Measurements from ENCODE around the gene PLCD3. TPM values are rescaled to one million over a fixed set of nuclear protein-coding genes. Genes with fewer than 3 reads are reported as not detected.

The PLCD3 gene
- total RNA-seq, 1 donor from 2014 or later: 34.2 TPM

GRCh38 chr17:45104029-45104428 is 28.3 kb downstream of the PLCD3 start:
- Mint-ChIP-seq H3K27ac (ENCODE audit: unreplicated experiment) (no peak overlapping the region), H3K9me3 (no peaks in the 10 kb centered on the region), H3K4me3 (no peak overlapping the region), H3K27me3 (ENCODE audit: low read depth) (no peaks in the 10 kb centered on the region), H3K36me3 (ENCODE audit: low read depth) (peaks cover 12% of the 10 kb centered on the region), H3K4me1 (no peaks in the 10 kb centered on the region)
- TF ChIP-seq CTCF (conservative IDR thresholded peaks at IDR 0.05): no peak
- DNase-seq (ENCODE audit: low read depth, low spot score): no peak

GRCh38 chr17:45103269-45103795 is 29.0 kb downstream of the PLCD3 start:
- no peak for DNase-seq (ENCODE audit: low read depth, low spot score)
- no peak for TF ChIP-seq CTCF (conservative IDR thresholded peaks at IDR 0.05)
- Mint-ChIP-seq H3K4me3 (no peak overlapping the region), H3K36me3 (ENCODE audit: low read depth) (peaks cover 11% of the 10 kb centered on the region), H3K9me3 (no peaks in the 10 kb centered on the region), H3K4me1 (no peaks in the 10 kb centered on the region), H3K27ac (ENCODE audit: unreplicated experiment) (no peak overlapping the region), H3K27me3 (ENCODE audit: low read depth) (no peaks in the 10 kb centered on the region)

GRCh38 chr17:45102856-45103255 is 29.5 kb downstream of the PLCD3 start:
- Mint-ChIP-seq H3K27ac (ENCODE audit: unreplicated experiment) (no peak overlapping the region), H3K36me3 (ENCODE audit: low read depth) (peaks cover 11% of the 10 kb centered on the region)

GRCh38 chr17:45101883-45102811 is 30.2 kb downstream of the PLCD3 start:
- TF ChIP-seq CTCF (conservative IDR thresholded peaks at IDR 0.05): no peak
- no peak for DNase-seq (ENCODE audit: low read depth, low spot score)
- Mint-ChIP-seq H3K9me3 (no peaks in the 10 kb centered on the region), H3K4me1 (no peaks in the 10 kb centered on the region), H3K27ac (ENCODE audit: unreplicated experiment) (peak overlapping the region; percentile 67), H3K36me3 (ENCODE audit: low read depth) (peaks cover 12% of the 10 kb centered on the region), H3K4me3 (no peak overlapping the region), H3K27me3 (ENCODE audit: low read depth) (no peaks in the 10 kb centered on the region)

More at GRCh38 chr17:45102856-45103255, 29.5 kb downstream of the PLCD3 start:
- DNase-seq (ENCODE audit: low read depth, low spot score): no peak
- no peaks in the 10 kb centered on the region for H3K4me1 Mint-ChIP-seq
- no peaks in the 10 kb centered on the region for H3K9me3 Mint-ChIP-seq
- H3K27me3 Mint-ChIP-seq (ENCODE audit: low read depth): no peaks in the 10 kb centered on the region
- no peak overlapping the region for H3K4me3 Mint-ChIP-seq
- no peak for TF ChIP-seq CTCF (conservative IDR thresholded peaks at IDR 0.05)

GRCh38 chr17:45101546-45101882 is 30.8 kb downstream of the PLCD3 start:
- no peak for DNase-seq (ENCODE audit: low read depth, low spot score)
- Mint-ChIP-seq H3K36me3 (ENCODE audit: low read depth) (peaks cover 12% of the 10 kb centered on the region), H3K27me3 (ENCODE audit: low read depth) (no peaks in the 10 kb centered on the region), H3K27ac (ENCODE audit: unreplicated experiment) (no peak overlapping the region), H3K4me3 (no peak overlapping the region), H3K9me3 (no peaks in the 10 kb centered on the region), H3K4me1 (no peaks in the 10 kb centered on the region)
- no peak for TF ChIP-seq CTCF (conservative IDR thresholded peaks at IDR 0.05)
